MM.1S (cell line): ENCODE data around the gene MLLT10.

Source experiments
- DNase-seq: peaks from one replicate; pipeline ENCODE4 v3.0.0-alpha.2; 2015
- H2AFZ ChIP-seq: fragments of 300-600 bp; sonication (generic); 2 replicates; pipeline ENCODE4 v1.6.0; 2016; ENCODE audit warnings: antibody characterized with exemption, low read length
- H3F3A ChIP-seq: fragments of 300-600 bp; sonication (generic); 2 replicates; pipeline ENCODE4 v1.6.1; 2016; ENCODE audit warnings: mild to moderate bottlenecking, antibody characterized with exemption, low read length, moderate library complexity, mixed read lengths; ENCODE audit not compliant: insufficient read depth
- H3K27ac ChIP-seq: fragments of 300-600 bp; sonication (generic); 2 replicates; pipeline ENCODE4 v1.5.1; 2016; ENCODE audit warnings: mild to moderate bottlenecking, low read length
- H3K27me3 ChIP-seq: fragments of 300-600 bp; sonication (generic); replicated peaks from 2 replicates; pipeline ENCODE4 v1.6.0; 2016; ENCODE audit warnings: low read length; ENCODE audit not compliant: insufficient read depth
- H3K36me3 ChIP-seq: fragments of 300-600 bp; sonication (generic); replicated peaks from 2 replicates; pipeline ENCODE4 v1.6.1; 2016; ENCODE audit warnings: mild to moderate bottlenecking, low read length, mixed read lengths; ENCODE audit not compliant: insufficient read depth
- H3K4me1 ChIP-seq: fragments of 300-600 bp; sonication (generic); 2 replicates; pipeline ENCODE4 v1.6.1; 2016; ENCODE audit warnings: low read length, mixed read lengths
- H3K4me2 ChIP-seq: fragments of 300-600 bp; sonication (generic); 2 replicates; pipeline ENCODE4 v1.6.0; 2016; ENCODE audit warnings: low read depth, low read length
- H3K4me3 ChIP-seq: fragments of 300-600 bp; sonication (generic); 2 replicates; pipeline ENCODE4 v1.5.1; 2016; ENCODE audit warnings: low read length, mixed read lengths
- H3K79me2 ChIP-seq: fragments of 300-600 bp; sonication (generic); 2 replicates; pipeline ENCODE4 v1.6.1; 2016; ENCODE audit warnings: mixed run types, low read length, mixed read lengths
- H3K9ac ChIP-seq: fragments of 300-600 bp; sonication (generic); 2 replicates; pipeline ENCODE4 v1.6.1; 2016; ENCODE audit warnings: low read length, mixed read lengths
- H3K9me2 ChIP-seq: fragments of 300-600 bp; sonication (generic); replicated peaks from 2 replicates; pipeline ENCODE4 v1.6.1; 2016; ENCODE audit warnings: mild to moderate bottlenecking, low read length, mixed read lengths; ENCODE audit not compliant: insufficient read depth
- H3K9me3 ChIP-seq: fragments of 300-600 bp; sonication (generic); replicated peaks from 2 replicates; pipeline ENCODE4 v1.6.1; 2016; ENCODE audit warnings: mild to moderate bottlenecking, low read length, mixed read lengths; ENCODE audit not compliant: insufficient read depth
- H4K20me1 ChIP-seq: fragments of 300-600 bp; sonication (generic); 2 replicates; pipeline ENCODE4 v1.6.1; 2016; ENCODE audit warnings: mild to moderate bottlenecking, low read length, moderate library complexity, mixed read lengths; ENCODE audit not compliant: insufficient read depth
- CTCF ChIP-seq: fragments of 300-600 bp; sonication (generic); IDR thresholded peaks from 2 replicates; pipeline ENCODE4 v1.5.1; 2016; ENCODE audit warnings: antibody characterized with exemption, low read length, mixed read lengths
- EZH2 ChIP-seq: fragments of 300-600 bp; sonication (generic); optimal IDR thresholded peaks from 2 replicates; pipeline ENCODE3; 2017; ENCODE audit warnings: low read depth, mild to moderate bottlenecking, antibody characterized with exemption, low read length, mixed read lengths
- EZH2phosphoT487 ChIP-seq: fragments of 300-600 bp; sonication (generic); IDR thresholded peaks from 2 replicates; pipeline ENCODE4 v1.6.1; 2018; ENCODE audit warnings: antibody characterized with exemption, low read length

MLLT10 gene

GRCh38 chr10:21668831-21669230, 134.8 kb downstream of the MLLT10 start:
- peaks cover 5% of the 10 kb centered on the region; the same call in 1 of the 2 replicates for H3K4me1 ChIP-seq
- H3K4me2 ChIP-seq, result no peak overlapping the region
- no peaks in the 10 kb centered on the region for H3F3A ChIP-seq
- no peak overlapping the region for H2AFZ ChIP-seq
- no peak overlapping the region for H3K4me3 ChIP-seq
- no peak for DNase-seq
- H3K79me2 ChIP-seq, result peaks cover 27% of the 10 kb centered on the region
- no peaks in the 10 kb centered on the region for H3K27me3 ChIP-seq
- H4K20me1 ChIP-seq, result no peaks in the 10 kb centered on the region
- no peak overlapping the region for H3K27ac ChIP-seq
- TF ChIP-seq EZH2 (no peak), EZH2phosphoT487 (no peak), CTCF (no peak)
- H3K9me2 ChIP-seq, result 0 out of 2 replicates have a peak, but pooled peaks cover 3% of the 10 kb centered on the region
- no peaks in the 10 kb centered on the region for H3K36me3 ChIP-seq
- no peak overlapping the region for H3K9ac ChIP-seq
- H3K9me3 ChIP-seq, result no peaks in the 10 kb centered on the region

GRCh38 chr10:21670391-21670790, 136.4 kb downstream of the MLLT10 start:
- Histone ChIP-seq H3K27ac (no peak overlapping the region), H3K36me3 (no peaks in the 10 kb centered on the region), H3F3A (no peaks in the 10 kb centered on the region), H2AFZ (no peak overlapping the region), H3K9ac (no peak overlapping the region), H3K4me3 (no peak overlapping the region), H4K20me1 (no peaks in the 10 kb centered on the region), H3K27me3 (no peaks in the 10 kb centered on the region), H3K9me2 (0 out of 2 replicates have a peak, but pooled peaks cover 3% of the 10 kb centered on the region), H3K9me3 (no peaks in the 10 kb centered on the region), H3K79me2 (peaks cover 23% of the 10 kb centered on the region), H3K4me2 (no peak overlapping the region), H3K4me1 (peaks cover 5% of the 10 kb centered on the region; the same call in 1 of the 2 replicates)
- DNase-seq, result no peak
- TF ChIP-seq EZH2phosphoT487 (no peak), CTCF (no peak), EZH2 (no peak)

- H3K9me2 ChIP-seq, result no peaks in the 10 kb centered on the region
- no peak overlapping the region for H2AFZ ChIP-seq
- no peaks in the 10 kb centered on the region for H4K20me1 ChIP-seq
- H3K27ac ChIP-seq, result no peak overlapping the region
- no peaks in the 10 kb centered on the region for H3F3A ChIP-seq
- no peak for DNase-seq
- H3K79me2 ChIP-seq, result peaks cover 11% of the 10 kb centered on the region
- no peak overlapping the region for H3K9ac ChIP-seq
- H3K27me3 ChIP-seq, result no peaks in the 10 kb centered on the region
- H3K4me3 ChIP-seq, result no peak overlapping the region
- no peaks in the 10 kb centered on the region for H3K9me3 ChIP-seq
- H3K4me2 ChIP-seq, result no peak overlapping the region
- H3K36me3 ChIP-seq, result no peaks in the 10 kb centered on the region
- TF ChIP-seq EZH2phosphoT487 (no peak), CTCF (no peak), EZH2 (no peak)
- peaks cover 5% of the 10 kb centered on the region; the same call in 1 of the 2 replicates for H3K4me1 ChIP-seq
These were observed 139.6 kb downstream of the MLLT10 start for GRCh38 chr10:21673668-21674067.
